Ovary (tissue), 9 donors: Measurements from ENCODE around the gene MDH1. TPM values are rescaled to one million over a fixed set of nuclear protein-coding genes. Genes with fewer than 3 reads are reported as not detected.

ENCODE experiments used
- DNase-seq, 5 donors: peaks; one replicate each; pipeline ENCODE4 v3.0.0-alpha.2; 2019 to 2020
- H3K27ac ChIP-seq, 2 donors: fragments of 200-600 bp; one replicate each; pipeline versions ENCODE4 v1.5.1 to v1.8.0; 2019 to 2022
- H3K27me3 ChIP-seq: fragments of 200-600 bp; one replicate; pipeline ENCODE4 v1.8.0; 2022
- H3K36me3 ChIP-seq: fragments of 200-600 bp; sonication (generic); one replicate; pipeline ENCODE4 v1.5.1; 2019
- H3K4me1 ChIP-seq: one replicate; pipeline ENCODE4 v1.8.1; 2013; ENCODE audit warnings: mild to moderate bottlenecking, moderate library complexity; ENCODE audit not compliant: insufficient read depth
- H3K4me3 ChIP-seq: fragments of 200-600 bp; sonication (generic); one replicate; pipeline ENCODE4 v1.5.1; 2017
- H3K9me3 ChIP-seq, 2 donors: fragments of 200-600 bp in 1 of 2; sonication (generic) in 1 of 2; one replicate each; pipeline versions ENCODE4 v1.5.1 to v1.8.1; 2013 to 2019; ENCODE audit warnings: mild to moderate bottlenecking in 1 of 2, moderate library complexity in 1 of 2
- CTCF ChIP-seq, 3 donors: fragments of 450-650 bp in 2 of 3; fragments of 200-600 bp in 1 of 3; IDR thresholded peaks; one replicate each; pipeline versions ENCODE4 v1.5.1 to v1.8.0; 2016 to 2022; ENCODE audit warnings: antibody characterized with exemption in 3 of 3, mild to moderate bottlenecking in 1 of 3
- EP300 ChIP-seq: sonication (generic); formaldehyde crosslinking; IDR thresholded peaks from one replicate; pipeline ENCODE4 v1.6.1; 2017; ENCODE audit warnings: antibody characterized with exemption
- POLR2A ChIP-seq: fragments of 450-650 bp; IDR thresholded peaks from one replicate; pipeline ENCODE4 v1.6.1; 2017; ENCODE audit warnings: antibody characterized with exemption, mild to moderate bottlenecking, moderate library complexity
- WGBS, 3 donors: extraction: QIAGEN DNeasy Blood & Tissue Kit in 1 of 3; methylation state at CpG; one replicate each; pipeline versions ENCODE4 v1.1.5 to v1.1.7; 2013 to 2017; 5-methylcytosine and 5-hydroxymethylcytosine counted together
- intact Hi-C, 4 donors: fragments of 100-400 bp; cut with DNase I; formaldehyde crosslinking; loops; one replicate each; pipeline versions ENCODE4 v1.11.0 to v1.15.1; 2022 to 2023
- polyA plus RNA-seq, 2 donors: library from polyadenylated mRNA; stranded (reverse); fragments of 200-250 nt in 1 of 2; fragments of 350-450 nt in 1 of 2; fragmentation: Illumina TruSeq in 1 of 2; extraction: RNeasy Lipid Tissue Mini Kit (QIAGEN cat#74804) in 1 of 2; gene quantifications; one replicate each; pipeline ENCODE4 v1.2.3, GENCODE V29; 2013 to 2014
- total RNA-seq, 7 donors: library from RNA; depleted of rRNA in 2 of 7; stranded (reverse); fragments of >200 nt in 2 of 7; fragmentation: NEBNext Ultra II Directional in 3 of 7; extraction: Animal tissue kit (Norgen Biotek cat#: 25700) in 3 of 7; gene quantifications; one replicate each; pipeline versions ENCODE4 v1.1.0 to v1.2.4, GENCODE V29; 2016 to 2023
- donor health status: DM: no; HTN: no; CAD: no; lungs with moderate emphysema.
- donor health status: DM: no; HTN: no; CAD: no.
- donor health status: Bipolar disorder and iron deficiency.
- donor health status: DM: yes; HTN: yes; CAD: no.
- donor health status: DM: no; HTN: no; CAD: no.
- donor health status: DM: yes; HTN: yes; CAD: no.

Gene MDH1
- total and polyA plus RNA-seq, 9 donors: 72.3 to 126 (median 87.1) TPM

GRCh38 chr2:63627866-63628265 is 39.1 kb downstream of the MDH1 start:
- WGBS, 3 donors: 92 to 95% (median 95%) methylated on average over 15 of the region's 15 CpGs
- Histone ChIP-seq H3K36me3 (no peaks in the 10 kb centered on the region), H3K27ac (no peak overlapping the region), H3K4me1 (no peaks in the 10 kb centered on the region), H3K4me3 (no peak overlapping the region), H3K27me3 (no peaks in the 10 kb centered on the region), H3K9me3 (no peaks in the 10 kb centered on the region)
- no peak for DNase-seq
- intact Hi-C loops: no loop called here
- TF ChIP-seq CTCF (IDR thresholded peaks at IDR 0.05) (no peak), POLR2A (no peak), EP300 (no peak)

- no peaks in the 10 kb centered on the region for H3K4me1 ChIP-seq
- H3K27ac ChIP-seq: no peak overlapping the region
- no peaks in the 10 kb centered on the region for H3K36me3 ChIP-seq
- DNase-seq: no peak
- no peaks in the 10 kb centered on the region for H3K9me3 ChIP-seq
- TF ChIP-seq EP300 (no peak), CTCF (IDR thresholded peaks at IDR 0.05) (no peak), POLR2A (no peak)
- intact Hi-C loops: no loop called here
- no peaks in the 10 kb centered on the region for H3K27me3 ChIP-seq
- no peak overlapping the region for H3K4me3 ChIP-seq
- 89 to 93% (median 92%) methylated on average over 1 of the region's 1 CpG for whole genome bisulfite sequencing, 3 donors
These were observed 39.7 kb downstream of the MDH1 start for GRCh38 chr2:63628403-63628942.

GRCh38 chr2:63631501-63631900 is 42.7 kb downstream of the MDH1 start:
- Histone ChIP-seq H3K4me1 (no peaks in the 10 kb centered on the region), H3K4me3 (no peak overlapping the region), H3K9me3 (no peaks in the 10 kb centered on the region), H3K36me3 (no peaks in the 10 kb centered on the region), H3K27me3 (no peaks in the 10 kb centered on the region), H3K27ac (no peak overlapping the region)
- intact Hi-C loops: no loop called here
- no peak for DNase-seq
- WGBS, 3 donors: 5 to 45% (median 12%) methylated on average over 1 of the region's 1 CpG
- TF ChIP-seq CTCF (IDR thresholded peaks at IDR 0.05) (no peak), POLR2A (no peak), EP300 (no peak)

- DNase-seq: no peak
- 95 to 97% (median 96%) methylated on average over 2 of the region's 2 CpGs for WGBS, 3 donors
- intact Hi-C loops: no loop called here
- Histone ChIP-seq H3K36me3 (no peaks in the 10 kb centered on the region), H3K4me1 (no peaks in the 10 kb centered on the region), H3K4me3 (no peak overlapping the region), H3K9me3 (no peaks in the 10 kb centered on the region), H3K27ac (no peak overlapping the region), H3K27me3 (no peaks in the 10 kb centered on the region)
- no peak for TF ChIP-seq CTCF (IDR thresholded peaks at IDR 0.05)
- TF ChIP-seq EP300: no peak
- TF ChIP-seq POLR2A: no peak
These were observed 43.6 kb downstream of the MDH1 start for GRCh38 chr2:63632382-63632781.
